GM19468 (cell line): ENCODE results near the gene SPECC1L.

Experiments used
- ATAC-seq: cut with Tn5 transposase; IDR thresholded peaks from one replicate; pipeline ENCODE4 v1.9.1; 2021; ENCODE audit warnings: mild to moderate bottlenecking, moderate library complexity, moderate number of reproducible peaks; ENCODE audit not compliant: unreplicated experiment; ENCODE audit errors: extremely low read depth

Gene SPECC1L

GRCh38 chr22:24341627-24342026 lies 71.0 kb downstream of the SPECC1L start:
- no peak for ATAC-seq

GRCh38 chr22:24350627-24351026 lies 80.0 kb downstream of the SPECC1L start:
- no peak for ATAC-seq

- no peak for ATAC-seq
Observed at GRCh38 chr22:24353121-24353520, 82.5 kb downstream of the SPECC1L start.

- no peak for ATAC-seq
Observed at GRCh38 chr22:24355574-24355973, 84.9 kb downstream of the SPECC1L start.

- ATAC-seq, result no peak
Observed at GRCh38 chr22:24357547-24357946, 86.9 kb downstream of the SPECC1L start.

- ATAC-seq, result no peak
Observed at GRCh38 chr22:24358105-24358836, 87.6 kb downstream of the SPECC1L start.

GRCh38 chr22:24359452-24360120 lies 89.0 kb downstream of the SPECC1L start:
- no peak for ATAC-seq

GRCh38 chr22:24361976-24362646 lies 91.5 kb downstream of the SPECC1L start:
- ATAC-seq, result no peak

- ATAC-seq, result no peak
Observed at GRCh38 chr22:24363243-24363642, 92.6 kb downstream of the SPECC1L start.

- ATAC-seq, result no peak
Observed at GRCh38 chr22:24366701-24367100, 96.1 kb downstream of the SPECC1L start.

- ATAC-seq, result no peak
Observed at GRCh38 chr22:24367841-24368240, 97.2 kb downstream of the SPECC1L start.

- ATAC-seq, result no peak
Observed at GRCh38 chr22:24370401-24370800, 99.8 kb downstream of the SPECC1L start.

GRCh38 chr22:24376002-24376401 lies 105.4 kb downstream of the SPECC1L start:
- no peak for ATAC-seq

GRCh38 chr22:24376586-24376985 lies 106.0 kb downstream of the SPECC1L start:
- ATAC-seq, result no peak

GRCh38 chr22:24379536-24379935 lies 108.9 kb downstream of the SPECC1L start:
- ATAC-seq, result no peak

GRCh38 chr22:24380220-24380904 lies 109.7 kb downstream of the SPECC1L start:
- ATAC-seq, result no peak

- no peak for ATAC-seq
Observed at GRCh38 chr22:24380905-24381230, 110.2 kb downstream of the SPECC1L start.

- no peak for ATAC-seq
Observed at GRCh38 chr22:24383061-24383460, 112.4 kb downstream of the SPECC1L start.

GRCh38 chr22:24384131-24384530 lies 113.5 kb downstream of the SPECC1L start:
- no peak for ATAC-seq

GRCh38 chr22:24386937-24387471 lies 116.4 kb downstream of the SPECC1L start:
- no peak for ATAC-seq

- no peak for ATAC-seq
Observed at GRCh38 chr22:24389680-24390079, 119.0 kb downstream of the SPECC1L start.
